ENCODE measurements around the gene KCNAB1.

The KCNAB1 gene

DNA sequence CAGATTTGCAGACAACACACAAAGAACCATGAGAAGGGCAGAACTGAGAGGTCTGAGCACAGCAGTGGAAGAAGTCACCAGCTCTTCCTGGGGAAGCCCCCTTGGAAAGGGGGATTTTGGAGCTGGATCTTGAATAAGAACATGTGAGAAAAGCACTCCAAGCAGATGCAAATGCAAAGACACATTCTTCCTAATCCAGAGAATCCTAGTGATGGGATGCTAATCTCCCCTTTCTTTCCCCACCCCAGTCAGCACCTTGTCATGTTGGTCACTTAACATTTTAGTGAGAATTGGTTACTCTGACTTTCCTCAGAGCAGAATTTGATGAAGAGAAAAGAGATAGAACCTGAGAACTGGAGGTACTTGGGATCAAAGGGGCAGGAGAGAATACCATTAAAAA is 286.0 kb downstream of the KCNAB1 start:
- DNase-seq = no peak
- in situ Hi-C loops (cut with HindIII; ENCODE audit: low pct_ligation_motif_present, low pct_unique_long_range_greater_than_20kb, low sequenced_read_pairs) = no loop called here

DNA sequence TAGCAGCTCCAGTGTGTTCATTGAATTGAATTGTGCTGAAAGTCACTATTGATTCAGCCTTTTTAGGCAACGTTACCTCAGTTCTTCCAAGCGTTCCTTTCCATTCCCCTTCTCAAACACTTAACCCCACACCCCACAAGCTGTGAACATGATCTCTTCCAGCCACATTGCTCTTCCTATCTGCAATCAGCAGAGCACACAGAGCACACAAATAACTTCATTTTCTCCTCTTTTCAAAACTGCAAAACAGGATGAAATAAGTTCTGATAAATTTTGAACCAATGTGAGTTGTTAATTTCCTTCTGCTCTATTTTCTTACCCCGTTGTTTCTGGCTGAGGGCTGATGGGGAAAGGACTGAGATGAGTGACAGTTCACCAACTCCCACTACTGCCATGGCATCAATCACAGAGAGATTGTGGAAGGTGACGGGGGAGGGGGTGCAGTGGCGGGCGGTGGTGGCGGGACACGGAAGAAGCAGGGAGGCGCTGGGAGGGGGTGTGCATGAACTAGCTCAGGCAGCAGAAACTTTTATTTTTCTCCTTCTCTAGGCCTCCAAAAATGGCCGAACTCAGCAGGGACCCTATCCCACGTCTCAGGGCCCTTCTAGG is 287.3 kb downstream of the KCNAB1 start:
- DNase-seq = no peak
- in situ Hi-C loops (cut with HindIII; ENCODE audit: low pct_ligation_motif_present, low pct_unique_long_range_greater_than_20kb, low sequenced_read_pairs) = no loop called here

DNA sequence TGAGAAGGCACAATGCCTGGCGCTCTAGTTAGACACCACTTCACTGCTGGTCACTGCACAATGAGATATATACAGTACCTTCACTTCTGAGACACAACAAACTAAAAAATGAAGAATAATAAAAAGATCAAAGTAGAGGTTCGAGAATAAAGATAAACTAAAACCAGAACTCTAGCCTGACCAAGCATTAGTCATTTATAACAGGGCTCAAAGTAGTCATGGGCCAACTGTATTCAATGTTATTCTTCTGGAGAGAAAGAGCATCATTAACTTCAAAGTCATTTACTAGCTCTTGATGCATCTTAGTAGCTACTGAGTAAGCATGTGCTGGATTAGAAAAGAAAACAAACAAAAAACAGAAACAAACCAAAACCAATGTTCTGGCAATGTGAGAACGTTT is 289.3 kb downstream of the KCNAB1 start:
- no peak for DNase-seq
- in situ Hi-C loops (cut with HindIII; ENCODE audit: low pct_ligation_motif_present, low pct_unique_long_range_greater_than_20kb, low sequenced_read_pairs) = no loop called here

DNA sequence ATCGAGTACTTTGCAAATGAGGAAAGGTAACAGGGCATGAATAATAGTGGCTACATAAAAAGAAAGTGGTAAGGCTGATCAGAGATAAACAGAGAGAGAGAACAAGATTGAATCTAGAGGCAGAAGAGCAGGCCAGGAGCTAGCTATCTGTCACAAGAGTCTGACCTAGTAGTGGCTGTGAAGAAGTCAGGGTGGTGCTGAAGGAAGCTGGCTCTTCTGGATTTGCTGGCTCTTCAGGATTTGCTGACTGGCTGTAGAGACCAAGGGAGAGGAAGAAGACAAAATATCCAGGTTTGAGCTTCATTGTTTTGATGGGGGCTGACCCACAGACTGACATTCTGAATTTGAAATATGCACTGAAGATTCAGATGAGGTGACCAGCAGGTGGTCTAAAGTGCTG is 292.2 kb downstream of the KCNAB1 start:
- in situ Hi-C loops (cut with HindIII; ENCODE audit: low pct_ligation_motif_present, low pct_unique_long_range_greater_than_20kb, low sequenced_read_pairs) = no loop called here
- no peak for DNase-seq

DNA sequence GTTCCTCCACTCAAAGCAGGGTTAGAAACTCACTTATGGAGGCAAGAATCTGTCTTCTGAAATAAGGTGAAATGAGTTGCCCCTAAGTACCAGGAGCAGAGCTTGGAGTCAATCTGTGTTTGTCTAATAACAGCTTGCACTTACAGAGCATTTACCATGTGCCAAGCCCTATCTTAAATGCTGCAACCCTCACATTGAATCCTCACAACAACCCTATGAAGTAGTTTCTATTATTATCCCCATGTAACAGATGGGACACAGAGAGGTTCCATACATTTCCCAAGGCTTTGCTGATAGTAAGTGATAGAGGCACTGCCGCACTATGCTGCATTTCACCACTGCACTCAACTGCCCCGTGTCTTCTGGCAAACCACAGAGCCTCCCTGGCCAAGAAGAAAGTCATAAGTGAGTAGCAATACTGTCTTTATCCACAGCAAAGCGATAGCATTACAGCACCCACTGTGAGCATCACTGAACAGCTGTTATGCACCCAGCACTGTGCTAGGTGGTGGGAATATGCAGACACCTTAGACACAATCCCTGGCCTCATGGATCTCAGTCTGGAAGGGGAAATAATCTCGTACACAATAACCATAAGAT is 293.0 kb downstream of the KCNAB1 start:
- DNase-seq = no peak
- in situ Hi-C loops (cut with HindIII; ENCODE audit: low pct_ligation_motif_present, low pct_unique_long_range_greater_than_20kb, low sequenced_read_pairs) = no loop called here

DNA sequence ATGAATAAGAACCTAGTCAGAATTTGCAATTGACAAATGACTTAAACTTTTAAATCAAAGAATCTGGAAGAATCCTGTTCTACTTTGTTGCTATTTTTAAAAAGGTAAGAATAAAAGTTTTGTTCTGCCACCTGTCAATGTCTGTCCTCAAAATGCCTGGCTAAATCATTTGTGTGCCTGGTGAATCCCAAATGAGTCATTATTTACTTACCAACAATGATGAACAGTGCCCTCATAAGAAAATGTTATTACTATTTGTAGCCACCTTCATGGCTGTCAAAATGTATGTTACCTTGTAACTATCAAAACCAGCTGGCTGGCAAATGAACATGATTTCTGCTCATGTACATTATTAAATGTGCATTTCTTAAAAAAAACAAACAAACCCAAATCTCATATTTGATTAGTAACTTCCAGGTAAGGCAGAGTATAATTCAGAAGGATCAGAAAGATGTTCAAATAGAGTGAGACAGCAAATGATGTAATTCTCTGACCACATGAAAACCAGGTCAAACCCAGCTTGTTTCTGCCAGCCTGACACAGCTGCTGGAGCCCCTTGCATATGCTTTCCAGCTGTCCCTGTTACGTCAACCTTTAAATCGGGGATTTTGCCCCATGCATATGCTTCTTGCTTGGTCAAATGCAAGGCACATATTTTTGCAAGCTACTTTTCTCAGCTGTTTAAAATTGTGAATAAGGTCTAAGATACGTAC is 296.6 kb downstream of the KCNAB1 start:
- DNase-seq = no peak

DNA sequence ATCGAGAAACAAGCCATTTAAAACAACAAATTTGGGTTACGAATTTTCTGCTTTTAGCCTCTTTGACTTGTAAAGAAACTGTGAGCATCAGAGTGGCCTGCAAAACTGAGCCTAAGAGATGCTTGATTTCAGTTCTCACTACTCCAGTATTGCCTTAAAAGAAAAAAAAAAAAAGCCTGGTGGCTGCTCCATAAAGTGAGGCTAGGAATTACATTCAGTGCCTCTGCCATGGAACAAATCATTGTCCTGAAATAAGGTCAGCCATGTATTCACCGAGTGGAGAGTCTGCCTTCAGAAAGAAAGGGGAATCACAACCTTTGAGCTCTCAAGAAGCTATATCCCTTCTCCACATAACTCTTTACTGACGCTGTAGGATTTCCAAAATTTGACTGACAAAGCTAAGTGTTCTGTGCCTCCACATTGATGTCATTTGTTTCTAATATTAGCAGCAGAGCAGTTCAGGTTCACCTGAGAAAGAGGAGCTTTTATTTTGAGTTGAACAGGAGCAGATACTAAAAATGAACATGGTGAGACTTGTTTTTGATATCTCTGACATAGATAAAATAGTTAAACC is 297.3 kb downstream of the KCNAB1 start:
- no peak for DNase-seq
- in situ Hi-C loops (cut with HindIII; ENCODE audit: low pct_ligation_motif_present, low pct_unique_long_range_greater_than_20kb, low sequenced_read_pairs) = no loop called here

More for the DNA sequence above, 296.6 kb downstream of the KCNAB1 start:
- in situ Hi-C loops (cut with HindIII; ENCODE audit: low pct_ligation_motif_present, low pct_unique_long_range_greater_than_20kb, low sequenced_read_pairs) = no loop called here

DNA sequence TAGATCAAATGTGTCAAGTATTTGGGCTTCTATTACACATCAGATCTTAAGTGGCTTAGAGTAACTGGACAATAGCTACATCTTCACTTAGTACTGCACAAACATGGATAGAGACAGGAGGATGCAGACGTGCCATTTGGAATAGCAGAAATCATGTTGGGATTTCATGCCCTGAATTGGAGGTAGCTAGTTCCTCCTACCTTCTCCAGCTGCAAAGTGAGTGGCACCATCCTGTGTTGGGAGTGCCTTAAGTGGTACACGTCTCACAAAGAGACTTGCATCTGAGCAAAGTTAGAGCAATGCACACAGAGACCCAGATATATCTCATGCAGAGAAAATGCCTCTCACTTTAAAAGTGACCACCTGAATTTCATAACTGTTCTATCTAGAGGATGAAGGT is 298.1 kb downstream of the KCNAB1 start:
- in situ Hi-C loops (cut with HindIII; ENCODE audit: low pct_ligation_motif_present, low pct_unique_long_range_greater_than_20kb, low sequenced_read_pairs) = no loop called here
- DNase-seq = no peak

DNA sequence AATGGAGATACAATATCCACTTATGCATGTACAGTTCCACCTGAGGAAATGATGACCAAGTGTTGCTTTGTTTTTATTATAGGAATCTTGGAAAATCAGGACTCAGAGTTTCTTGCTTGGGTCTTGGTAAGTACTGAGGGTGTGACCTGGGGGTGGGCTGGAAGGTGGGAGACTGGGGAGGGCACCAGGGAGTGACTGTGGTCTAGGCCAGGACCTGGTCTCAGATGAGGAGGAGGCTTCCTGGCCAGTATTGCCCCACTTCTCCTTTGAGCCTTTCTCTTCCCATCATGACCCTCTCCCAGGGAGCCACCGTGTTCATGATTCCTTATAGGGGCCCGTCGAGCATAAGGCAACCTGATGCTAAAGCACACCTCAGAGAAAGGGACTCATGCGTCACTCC is 301.2 kb downstream of the KCNAB1 start:
- in situ Hi-C loops (cut with HindIII; ENCODE audit: low pct_ligation_motif_present, low pct_unique_long_range_greater_than_20kb, low sequenced_read_pairs) = no loop called here
- no peak for DNase-seq

DNA sequence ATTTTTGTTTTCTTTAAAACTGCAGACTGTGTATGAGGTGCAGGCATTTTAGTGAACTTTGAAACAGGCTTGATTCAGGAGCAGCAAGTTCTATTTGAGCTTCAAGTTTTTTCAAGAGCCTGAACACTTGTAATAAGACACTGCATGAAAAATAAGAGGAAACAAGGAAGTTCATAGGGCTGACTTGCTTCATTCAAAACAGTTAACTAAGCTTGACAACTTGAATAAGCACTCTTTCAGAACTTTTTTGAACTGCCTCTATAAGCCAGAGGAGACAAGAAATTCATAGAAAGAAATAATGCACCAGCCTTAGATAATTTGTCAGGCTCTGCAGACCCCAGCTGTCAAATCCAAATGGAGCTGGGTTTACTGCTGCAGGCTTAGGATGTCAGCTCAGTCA is 304.4 kb downstream of the KCNAB1 start:
- in situ Hi-C loops (cut with HindIII; ENCODE audit: low pct_ligation_motif_present, low pct_unique_long_range_greater_than_20kb, low sequenced_read_pairs) = no loop called here
- DNase-seq = no peak

DNA sequence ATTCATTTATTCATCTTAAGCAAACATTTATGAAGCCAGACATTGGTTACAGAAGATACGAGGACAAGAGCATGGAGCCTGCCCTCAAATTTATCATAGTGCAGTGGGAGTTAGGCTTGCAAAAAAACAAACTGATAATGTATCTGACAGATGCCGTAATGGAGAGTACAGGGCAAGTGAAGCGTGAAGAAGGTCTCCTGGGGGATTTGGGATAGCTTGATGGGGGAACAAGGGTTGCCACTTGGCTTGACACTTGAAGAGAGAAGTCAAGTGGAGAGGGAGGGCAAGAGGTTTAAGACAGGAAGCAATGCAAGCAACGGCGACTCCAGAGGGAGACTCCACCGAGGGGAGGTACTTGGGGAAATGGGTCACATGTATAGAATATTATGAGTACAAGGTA is 305.3 kb downstream of the KCNAB1 start:
- no peak for DNase-seq
- in situ Hi-C loops (cut with HindIII; ENCODE audit: low pct_ligation_motif_present, low pct_unique_long_range_greater_than_20kb, low sequenced_read_pairs) = no loop called here

DNA sequence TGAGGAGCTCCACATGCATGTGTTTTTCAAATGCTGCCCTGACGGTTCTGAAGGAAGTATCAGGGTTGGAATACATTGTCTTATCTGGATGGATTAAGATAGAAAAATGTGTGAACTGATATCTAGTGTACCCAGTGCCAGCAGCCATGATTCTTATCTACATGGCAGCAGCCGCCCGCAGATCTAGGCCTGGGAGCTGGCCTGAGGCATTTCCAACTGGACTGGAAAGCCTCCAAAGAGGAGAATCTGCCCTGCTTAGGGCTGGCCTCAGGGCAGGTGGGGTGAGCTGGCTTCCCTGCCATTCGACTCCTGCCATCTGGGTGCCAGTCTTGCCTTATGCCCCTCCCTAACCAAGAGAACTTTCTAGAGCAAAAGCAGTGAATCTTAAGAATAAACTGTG is 308.7 kb downstream of the KCNAB1 start:
- in situ Hi-C loops (cut with HindIII; ENCODE audit: low pct_ligation_motif_present, low pct_unique_long_range_greater_than_20kb, low sequenced_read_pairs) = no loop called here
- no peak for DNase-seq

DNA sequence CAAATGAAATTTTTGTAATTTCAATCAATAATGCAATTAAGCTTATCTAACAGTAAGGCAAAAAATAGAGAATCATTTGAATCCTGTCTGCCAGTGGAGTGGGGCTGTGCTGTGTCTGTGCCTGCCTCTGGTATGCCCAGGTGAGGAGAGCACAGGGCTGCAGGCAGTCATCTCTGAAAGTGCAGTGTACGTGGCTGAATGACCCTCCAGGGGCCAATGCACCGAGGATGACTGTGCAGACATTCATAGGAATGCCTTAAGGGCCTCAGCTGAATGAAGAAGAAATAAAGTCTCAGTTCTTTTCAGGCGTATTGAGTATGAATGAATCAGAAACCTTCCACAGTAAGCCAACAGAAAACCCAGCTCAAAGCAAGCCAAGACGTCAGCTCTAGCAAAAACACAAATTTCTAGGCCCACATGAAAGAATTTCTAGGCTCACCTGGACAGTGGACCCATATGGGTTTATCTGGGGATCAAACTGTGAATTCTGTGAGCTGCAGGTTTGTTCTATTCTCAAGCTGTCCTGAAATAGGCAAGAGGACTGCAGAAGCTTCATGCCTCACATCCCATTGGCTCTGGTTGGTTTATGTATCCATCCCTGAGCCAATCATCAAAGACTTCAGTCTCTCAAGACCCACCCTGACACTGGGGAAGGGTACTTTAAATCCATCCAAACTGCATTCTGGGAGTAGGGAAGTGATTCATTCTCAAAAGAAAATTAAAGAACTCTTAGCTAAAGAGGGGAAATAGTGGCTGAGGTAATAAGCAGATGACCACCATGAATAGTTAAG is 311.2 kb downstream of the KCNAB1 start:
- no peak for DNase-seq
- in situ Hi-C loops (cut with HindIII; ENCODE audit: low pct_ligation_motif_present, low pct_unique_long_range_greater_than_20kb, low sequenced_read_pairs) = no loop called here

DNA sequence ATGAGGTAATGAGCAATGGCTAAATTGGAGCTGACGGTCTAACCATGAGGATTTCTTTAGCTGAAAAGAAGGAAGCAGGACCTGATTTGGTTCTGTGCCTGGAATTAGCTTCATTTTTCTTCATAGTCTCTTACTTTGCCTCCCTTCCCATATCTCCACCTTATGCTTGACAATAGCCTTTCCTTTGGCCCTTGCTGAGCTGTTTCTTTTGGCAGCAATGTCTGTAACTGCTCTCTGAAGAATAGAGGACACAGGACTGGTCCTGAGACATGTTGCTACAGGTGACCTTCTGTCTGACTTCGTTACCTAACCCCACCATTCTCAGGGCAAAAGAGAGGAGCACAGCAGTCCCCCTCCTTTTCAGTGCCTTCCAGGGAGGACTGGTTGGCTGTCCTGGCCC is 312.2 kb downstream of the KCNAB1 start:
- in situ Hi-C loops (cut with HindIII; ENCODE audit: low pct_ligation_motif_present, low pct_unique_long_range_greater_than_20kb, low sequenced_read_pairs) = no loop called here
- no peak for DNase-seq

DNA sequence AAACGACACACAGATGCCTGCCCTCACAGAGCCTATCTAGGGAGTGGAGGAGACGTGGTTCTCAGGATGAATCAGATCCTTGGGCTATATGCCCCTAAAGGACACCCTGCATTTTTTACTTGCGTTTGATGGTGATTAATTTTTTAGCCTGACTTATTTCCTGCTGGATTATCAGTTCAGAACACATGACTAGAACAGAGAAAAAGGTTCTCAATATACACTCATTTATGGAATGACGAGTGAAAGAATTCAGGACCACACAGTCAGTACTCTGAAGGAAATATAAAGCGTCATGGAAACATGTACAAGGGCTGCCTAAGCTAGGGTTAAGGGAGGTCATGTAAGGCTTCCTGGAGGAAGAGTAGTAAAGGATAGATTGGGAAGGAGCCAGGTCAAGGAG is 312.8 kb downstream of the KCNAB1 start:
- in situ Hi-C loops (cut with HindIII; ENCODE audit: low pct_ligation_motif_present, low pct_unique_long_range_greater_than_20kb, low sequenced_read_pairs) = no loop called here
- DNase-seq = no peak

DNA sequence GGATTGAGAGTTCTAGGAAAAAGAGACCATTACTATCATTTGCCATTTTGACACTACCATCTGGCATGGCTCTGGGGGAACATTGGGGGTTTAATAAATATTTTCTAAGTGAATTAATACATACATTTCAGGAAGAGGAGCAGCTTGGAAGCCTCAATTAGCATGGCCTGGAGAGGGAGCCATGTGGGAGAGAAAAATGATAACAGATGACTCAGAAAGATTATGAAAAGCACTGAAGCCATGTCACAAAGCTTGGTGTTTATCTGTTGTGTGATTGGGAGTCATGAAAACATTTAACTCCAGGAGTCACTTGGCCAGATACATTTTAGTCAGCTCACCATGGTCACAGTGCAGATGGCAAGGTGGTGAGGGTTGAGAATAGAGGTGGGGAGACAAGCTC is 313.5 kb downstream of the KCNAB1 start:
- no peak for DNase-seq
- in situ Hi-C loops (cut with HindIII; ENCODE audit: low pct_ligation_motif_present, low pct_unique_long_range_greater_than_20kb, low sequenced_read_pairs) = no loop called here

DNA sequence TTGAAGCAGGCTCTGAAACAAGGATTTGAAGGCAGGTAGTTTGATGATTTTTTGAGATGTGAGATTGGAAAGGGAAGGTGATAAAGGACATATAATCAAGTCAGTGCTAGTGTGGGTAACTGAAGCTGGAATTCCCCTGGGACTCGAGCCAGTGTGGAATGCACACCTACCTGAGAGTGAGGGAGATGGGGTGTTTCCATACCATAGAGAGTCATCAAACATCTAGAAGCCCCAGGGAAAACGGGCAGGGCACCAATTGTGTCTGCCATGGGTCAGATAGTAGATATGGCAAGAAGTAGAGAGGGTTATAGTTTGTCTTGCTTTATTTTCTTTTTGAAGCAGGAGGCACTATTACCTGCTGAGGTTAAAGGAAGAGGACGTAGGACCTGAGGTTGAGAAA is 314.5 kb downstream of the KCNAB1 start:
- in situ Hi-C loops (cut with HindIII; ENCODE audit: low pct_ligation_motif_present, low pct_unique_long_range_greater_than_20kb, low sequenced_read_pairs) = no loop called here
- no peak for DNase-seq

DNA sequence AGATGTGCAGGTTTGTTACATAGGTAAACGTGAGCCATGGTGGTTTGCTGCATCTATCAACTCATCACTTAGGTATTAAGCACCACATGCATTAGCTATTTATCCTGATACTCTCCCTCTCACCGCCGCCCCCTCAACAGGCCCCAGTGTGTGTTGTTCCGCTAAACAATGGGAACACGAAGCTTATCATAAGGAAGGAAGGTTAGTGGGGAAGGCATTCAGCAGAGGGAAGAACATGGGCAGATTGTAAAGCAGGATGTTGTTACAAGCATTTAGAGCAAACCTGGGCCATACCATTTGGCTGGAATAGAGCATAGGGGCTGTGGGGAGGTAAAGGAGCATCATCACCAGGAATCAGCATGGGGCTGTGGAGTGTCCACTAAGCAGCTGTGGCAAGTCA is 322.7 kb downstream of the KCNAB1 start:
- in situ Hi-C loops (cut with HindIII; ENCODE audit: low pct_ligation_motif_present, low pct_unique_long_range_greater_than_20kb, low sequenced_read_pairs) = no loop called here

More for the DNA sequence above, 322.7 kb downstream of the KCNAB1 start:
- DNase-seq = no peak
